Keratinocyte (primary cell): ENCODE measurements around the gene LTB4R2. TPM values are rescaled to one million over a fixed set of nuclear protein-coding genes. Genes with fewer than 3 reads are reported as not detected.

Source experiments
- DNase-seq: peaks from one replicate; pipeline ENCODE4 v3.0.0-alpha.2; 2011; ENCODE audit warnings: low read depth, missing footprints, low spot score
- FAIRE-seq: peaks from 2 replicates; lab custom pipeline; 2011; peaks lifted over from hg19 to GRCh38; lab: Jason Lieb, UNC
- H2AFZ ChIP-seq: 2 replicates; pipeline ENCODE4 v1.6.0; 2012; ENCODE audit warnings: low read length, control low read depth, inconsistent platforms; ENCODE audit not compliant: control insufficient read depth
- H3K27ac ChIP-seq: 2 replicates; pipeline ENCODE4 v1.5.1; 2011; ENCODE audit warnings: low read length; ENCODE audit not compliant: control insufficient read depth, insufficient read depth
- H3K27me3 ChIP-seq: 3 replicates; pipeline ENCODE4 v1.6.0; 2011; ENCODE audit warnings: low read length; ENCODE audit not compliant: control insufficient read depth, insufficient read depth; ENCODE audit errors: extremely low read depth
- H3K36me3 ChIP-seq, 2 experiments: 2 replicates in 1 of 2; 3 replicates in 1 of 2; pipeline ENCODE4 v1.5.1; 2011; ENCODE audit warnings: low read length in 2 of 2, mild to moderate bottlenecking in 1 of 2; ENCODE audit not compliant: control insufficient read depth in 2 of 2, insufficient read depth in 2 of 2; ENCODE audit errors: extremely low read depth in 1 of 2
- H3K4me1 ChIP-seq: 3 replicates; pipeline ENCODE4 v1.5.1; 2011; ENCODE audit warnings: low read length; ENCODE audit not compliant: control insufficient read depth, insufficient read depth; ENCODE audit errors: extremely low read depth
- H3K4me2 ChIP-seq: 3 replicates; pipeline ENCODE4 v1.6.0; 2011; ENCODE audit warnings: low read depth, low read length; ENCODE audit not compliant: control insufficient read depth, insufficient read depth; ENCODE audit errors: extremely low read depth
- H3K4me3 ChIP-seq, 3 experiments: fragments of 200-600 bp in 1 of 3; sonication (generic) in 1 of 3; 2 replicates in 2 of 3; 3 replicates in 1 of 3; pipeline ENCODE4 v1.5.1; 2011 to 2016; ENCODE audit warnings: low read length in 3 of 3, mild to moderate bottlenecking in 3 of 3, control low read depth in 2 of 3, inconsistent platforms in 1 of 3, low read depth in 1 of 3, mixed read lengths in 1 of 3, mixed run types in 1 of 3, moderate library complexity in 1 of 3; ENCODE audit not compliant: control insufficient read depth in 2 of 3, insufficient read depth in 2 of 3; ENCODE audit errors: extremely low read depth in 1 of 3
- H3K79me2 ChIP-seq: 2 replicates; pipeline ENCODE4 v1.6.0; 2012; ENCODE audit warnings: low read length; ENCODE audit not compliant: control insufficient read depth, insufficient read depth
- H3K9ac ChIP-seq: 3 replicates; pipeline ENCODE4 v1.6.0; 2011; ENCODE audit warnings: low read length; ENCODE audit not compliant: control insufficient read depth, insufficient read depth; ENCODE audit errors: extremely low read depth
- H3K9me1 ChIP-seq: 3 replicates; pipeline ENCODE4 v1.6.0; 2011; ENCODE audit warnings: low read length; ENCODE audit not compliant: control insufficient read depth, insufficient read depth; ENCODE audit errors: extremely low read depth
- H3K9me3 ChIP-seq: 2 replicates; pipeline ENCODE4 v1.5.1; 2012; ENCODE audit warnings: low read depth, low read length; ENCODE audit not compliant: control insufficient read depth
- H4K20me1 ChIP-seq: 3 replicates; pipeline ENCODE4 v1.6.0; 2011; ENCODE audit warnings: low read length; ENCODE audit not compliant: control insufficient read depth, insufficient read depth; ENCODE audit errors: extremely low read depth
- EZH2 ChIP-seq: IDR thresholded peaks from one replicate; pipeline ENCODE4 v1.6.1; 2012; ENCODE audit warnings: inconsistent platforms, mild to moderate bottlenecking, low read length, moderate library complexity
- dilution Hi-C: fragments of 300-500 bp; cut with MboI; formaldehyde crosslinking; loops from one replicate; pipeline ENCODE4 v1.7.0; 2020; ENCODE audit warnings: low sequenced_read_pairs; ENCODE audit not compliant: extremely low pct_ligation_motif_present
- polyA plus RNA-seq, 5 experiments: library from polyadenylated mRNA; depleted of rRNA in 3 of 5; stranded (reverse) in 3 of 5; stranded (forward) in 1 of 5; unstranded in 1 of 5; fragments of >200 nt; gene quantifications; 1 replicate in 1 of 5; 2 replicates in 3 of 5; 3 replicates in 1 of 5; pipeline versions ENCODE4 v1.2.1 to v1.2.3, GENCODE V29; 2011 to 2012; ENCODE audit warnings: missing spikeins in 2 of 5, low read depth in 1 of 5, low replicate concordance in 1 of 5
- TF ChIP-seq, protein P1 (sequence below), 3 experiments: IDR thresholded peaks in 1 of 3; conservative IDR thresholded peaks in 1 of 3; optimal IDR thresholded peaks in 1 of 3; 2 replicates in 2 of 3; 3 replicates in 1 of 3; pipeline versions ENCODE3 to v1.5.1; 2011; ENCODE audit warnings: low read length in 3 of 3, mild to moderate bottlenecking in 3 of 3, moderate library complexity in 2 of 3, control low read depth in 1 of 3, inconsistent platforms in 1 of 3; ENCODE audit not compliant: insufficient read depth in 2 of 3; ENCODE audit errors: extremely low read depth in 1 of 3

The LTB4R2 gene
- polyA plus RNA-seq, 1 donor (not counting 4 experiments of a cell fraction or from before 2014, with no cell fraction given): 7.9 TPM

DNA sequence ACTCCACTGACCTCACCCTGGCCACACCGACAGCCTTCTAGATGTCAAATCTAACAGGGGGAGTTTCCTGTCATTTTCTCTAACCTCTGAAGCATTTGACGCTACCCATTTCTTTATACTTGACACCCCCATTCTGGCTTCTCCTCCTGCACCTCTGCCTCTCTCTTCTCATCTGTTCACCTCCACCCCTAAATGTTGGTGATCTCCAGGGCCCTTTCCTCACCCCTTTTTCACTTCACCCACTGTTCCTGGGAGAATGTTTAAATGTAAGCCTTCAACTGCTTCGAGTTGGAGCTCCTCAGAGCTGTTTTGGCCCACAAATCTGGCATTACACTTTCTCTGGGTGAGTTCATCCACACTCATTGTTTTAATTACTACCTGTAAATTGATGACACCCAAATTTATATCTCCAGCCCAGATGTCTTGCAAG lies 38.1 kb upstream of the LTB4R2 start:
- DNase-seq: no peak
- Histone ChIP-seq H4K20me1 (no peaks in the 10 kb centered on the region), H3K27ac (peak overlapping the region; percentile 96), H3K36me3 (peaks cover 8 to 19% of the 10 kb centered on the region in 2 experiments), H3K4me2 (peak overlapping the region; percentile 86), H3K9me1 (no peaks in the 10 kb centered on the region), H2AFZ (peak overlapping the region; percentile 21), H3K9me3 (no peaks in the 10 kb centered on the region), H3K4me1 (peaks cover 41% of the 10 kb centered on the region), H3K27me3 (no peaks in the 10 kb centered on the region), H3K79me2 (peaks cover 3% of the 10 kb centered on the region), H3K4me3 (peak overlapping the region; percentile 10 to 65 (median 52)), H3K9ac (peak overlapping the region; percentile 98)
- dilution Hi-C loops: no loop called here
- TF ChIP-seq, protein P1, sequence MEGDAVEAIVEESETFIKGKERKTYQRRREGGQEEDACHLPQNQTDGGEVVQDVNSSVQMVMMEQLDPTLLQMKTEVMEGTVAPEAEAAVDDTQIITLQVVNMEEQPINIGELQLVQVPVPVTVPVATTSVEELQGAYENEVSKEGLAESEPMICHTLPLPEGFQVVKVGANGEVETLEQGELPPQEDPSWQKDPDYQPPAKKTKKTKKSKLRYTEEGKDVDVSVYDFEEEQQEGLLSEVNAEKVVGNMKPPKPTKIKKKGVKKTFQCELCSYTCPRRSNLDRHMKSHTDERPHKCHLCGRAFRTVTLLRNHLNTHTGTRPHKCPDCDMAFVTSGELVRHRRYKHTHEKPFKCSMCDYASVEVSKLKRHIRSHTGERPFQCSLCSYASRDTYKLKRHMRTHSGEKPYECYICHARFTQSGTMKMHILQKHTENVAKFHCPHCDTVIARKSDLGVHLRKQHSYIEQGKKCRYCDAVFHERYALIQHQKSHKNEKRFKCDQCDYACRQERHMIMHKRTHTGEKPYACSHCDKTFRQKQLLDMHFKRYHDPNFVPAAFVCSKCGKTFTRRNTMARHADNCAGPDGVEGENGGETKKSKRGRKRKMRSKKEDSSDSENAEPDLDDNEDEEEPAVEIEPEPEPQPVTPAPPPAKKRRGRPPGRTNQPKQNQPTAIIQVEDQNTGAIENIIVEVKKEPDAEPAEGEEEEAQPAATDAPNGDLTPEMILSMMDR (optimal IDR thresholded peaks at IDR 0.05 in 1 of 3, IDR thresholded peaks at IDR 0.05 in 1 of 3, conservative IDR thresholded peaks at IDR 0.05 in 1 of 3; ENCODE audit: extremely low read depth in 1 of 3, insufficient read depth in 2 of 3, low read length in 3 of 3): no peak
- TF ChIP-seq EZH2: no peak
- FAIRE-seq: no peak

DNA sequence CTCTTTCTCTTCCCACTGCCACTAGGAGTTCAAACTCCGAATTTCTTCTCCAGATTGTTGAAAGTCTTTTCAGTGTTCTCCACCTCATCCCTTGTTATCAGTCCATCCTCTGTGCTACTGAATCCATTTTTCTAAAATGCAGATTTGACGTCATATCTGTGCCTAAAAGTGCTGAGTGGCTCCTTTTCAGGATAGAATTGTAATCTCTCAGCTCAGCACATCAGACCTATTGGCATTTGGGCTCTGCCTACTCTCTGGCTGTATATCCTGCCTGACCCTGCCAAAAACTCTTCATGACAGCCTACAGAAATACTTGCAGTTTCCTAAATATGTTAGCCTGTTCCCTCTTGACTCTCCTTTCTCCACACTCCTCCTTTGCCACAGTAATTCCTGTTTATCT lies 37.5 kb upstream of the LTB4R2 start:
- H3K79me2 ChIP-seq: peaks cover 3% of the 10 kb centered on the region
- DNase-seq (no peak), FAIRE-seq (no peak)
- H3K9me1 ChIP-seq: no peaks in the 10 kb centered on the region
- no peak overlapping the region for H3K9ac ChIP-seq
- H3K27ac ChIP-seq: peak overlapping the region; percentile 96
- H3K36me3 ChIP-seq: peaks cover 6 to 17% of the 10 kb centered on the region in 2 experiments
- no peaks in the 10 kb centered on the region for H3K9me3 ChIP-seq
- H4K20me1 ChIP-seq: no peaks in the 10 kb centered on the region
- TF ChIP-seq EZH2: no peak
- TF ChIP-seq, protein P1 (optimal IDR thresholded peaks at IDR 0.05 in 1 of 3, IDR thresholded peaks at IDR 0.05 in 1 of 3, conservative IDR thresholded peaks at IDR 0.05 in 1 of 3; ENCODE audit: extremely low read depth in 1 of 3, insufficient read depth in 2 of 3, low read length in 3 of 3): no peak
- dilution Hi-C loops: no loop called here
- H3K4me2 ChIP-seq: peak overlapping the region; percentile 86
- H2AFZ ChIP-seq: no peak overlapping the region
- H3K4me1 ChIP-seq: peaks cover 41% of the 10 kb centered on the region
- H3K4me3 ChIP-seq: no peak overlapping the region
- H3K27me3 ChIP-seq: no peaks in the 10 kb centered on the region
